GM12878 (cell line): ENCODE data around the gene STXBP2. TPM values are rescaled to one million over a fixed set of nuclear protein-coding genes. Genes with fewer than 3 reads are reported as not detected.

Experiments
- ATAC-seq: fragments of 200-7000 bp; cut with Tn5 transposase; 3 replicates; pipeline ENCODE4 v1.9.1; 2020; ENCODE audit warnings: mild to moderate bottlenecking, moderate library complexity
- BruUV-seq: library from RNA; stranded (reverse); fragments of 400-500 nt; replicated peaks from 2 replicates; lab custom pipeline; 2021; lab: Mats Ljungman, UMichigan
- CTCF ChIA-PET: fragments of 300-600 bp; sonication (Branson Sonifier 250); formaldehyde crosslinking; extraction: SDS; loops from one replicate; lab custom pipeline; 2021; ENCODE audit warnings: inconsistent platforms; lab: Yijun Ruan, JAX
- POLR2A ChIA-PET: fragments of 350-600 bp; formaldehyde crosslinking; extraction: SDS; loops from one replicate; lab custom pipeline; 2021; ENCODE audit warnings: inconsistent platforms; lab: Charles Lee
- RAD21 ChIA-PET: fragments of 300-600 bp; sonication (Branson Sonifier 250); formaldehyde crosslinking; loops from one replicate; lab custom pipeline; 2023; ENCODE audit warnings: antibody characterized with exemption; ENCODE audit not compliant: unreplicated experiment; lab: Charles Lee
- SMC1A ChIA-PET: fragments of 300-600 bp; sonication (Branson Sonifier 250); formaldehyde crosslinking; loops from one replicate; lab custom pipeline; 2023; ENCODE audit not compliant: unreplicated experiment, uncharacterized antibody; lab: Charles Lee
- DNase-seq: peaks from one replicate; pipeline ENCODE4 v3.0.0-alpha.2; 2011; ENCODE audit warnings: low read depth, low spot score
- FAIRE-seq: peaks from 3 replicates; lab custom pipeline; 2011; peaks lifted over from hg19 to GRCh38; lab: Jason Lieb, UNC
- H2AFZ ChIP-seq: 2 replicates; pipeline ENCODE4 v1.6.0; 2011; ENCODE audit warnings: low read depth, low read length, control low read depth; ENCODE audit not compliant: control insufficient read depth
- H3K27ac ChIP-seq: 2 replicates; pipeline ENCODE4 v1.5.1; 2011; ENCODE audit warnings: control low read depth; ENCODE audit not compliant: control insufficient read depth, insufficient read depth
- H3K27me3 ChIP-seq, 2 experiments: replicated peaks in 1 of 2; 2 replicates each; pipeline versions ENCODE4 v1.6.0 to v1.6.1; 2011; ENCODE audit warnings: low read length in 1 of 2; ENCODE audit not compliant: control insufficient read depth in 2 of 2, insufficient read depth in 2 of 2
- H3K36me3 ChIP-seq, 2 experiments: 2 replicates each; pipeline ENCODE4 v1.5.1; 2011; ENCODE audit warnings: low read length in 1 of 2; ENCODE audit not compliant: control insufficient read depth in 2 of 2, insufficient read depth in 2 of 2
- H3K4me1 ChIP-seq: 2 replicates; pipeline ENCODE4 v1.6.1; 2011; ENCODE audit warnings: mild to moderate bottlenecking, low read length, moderate library complexity, mixed read lengths; ENCODE audit not compliant: control insufficient read depth, insufficient read depth
- H3K4me2 ChIP-seq: 2 replicates; pipeline ENCODE4 v1.6.0; 2011; ENCODE audit warnings: control low read depth; ENCODE audit not compliant: control insufficient read depth, insufficient read depth
- H3K4me3 ChIP-seq: fragments of 200-600 bp; sonication (generic); 2 replicates; pipeline ENCODE4 v1.5.1; 2016
- H3K79me2 ChIP-seq: 2 replicates; pipeline ENCODE4 v1.6.0; 2011; ENCODE audit warnings: low read length; ENCODE audit not compliant: control insufficient read depth, insufficient read depth
- H3K9ac ChIP-seq: 2 replicates; pipeline ENCODE4 v1.8.0; 2011; ENCODE audit warnings: low read length, control low read depth, mixed read lengths; ENCODE audit not compliant: control insufficient read depth, insufficient read depth
- H3K9me3 ChIP-seq: replicated peaks from 3 replicates; pipeline ENCODE4 v1.5.1; 2011; ENCODE audit warnings: mild to moderate bottlenecking, low read length; ENCODE audit not compliant: control insufficient read depth, insufficient read depth
- H4K20me1 ChIP-seq: 2 replicates; pipeline ENCODE4 v1.6.0; 2011; ENCODE audit not compliant: control insufficient read depth, insufficient read depth
- BACH1 ChIP-seq: fragments of 450-650 bp; IDR thresholded peaks from 2 replicates; pipeline ENCODE4 v1.6.1; 2017; ENCODE audit warnings: mild to moderate bottlenecking, borderline replicate concordance
- BCLAF1 ChIP-seq: fragments of 450-650 bp; IDR thresholded peaks from 2 replicates; pipeline ENCODE4 v1.6.1; 2017; ENCODE audit warnings: antibody characterized with exemption, mild to moderate bottlenecking, moderate library complexity
- HDAC6 ChIP-seq: fragments of 200-600 bp; sonication (generic); IDR thresholded peaks from one replicate; pipeline ENCODE4 v1.8.0; 2017; ENCODE audit warnings: antibody characterized with exemption; ENCODE audit not compliant: unreplicated experiment
- KDM1A ChIP-seq: fragments of 200-600 bp; sonication (generic); IDR thresholded peaks from 2 replicates; pipeline ENCODE4 v1.6.1; 2016; ENCODE audit warnings: borderline replicate concordance
- MEF2B ChIP-seq: fragments of 450-650 bp; IDR thresholded peaks from 2 replicates; pipeline ENCODE4 v1.6.1; 2018; ENCODE audit warnings: mild to moderate bottlenecking, moderate library complexity; ENCODE audit not compliant: partially characterized antibody, poor library complexity, severe bottlenecking
- NFYB ChIP-seq: IDR thresholded peaks from 2 replicates; pipeline ENCODE4 v1.6.1; 2011; ENCODE audit warnings: low read depth, mild to moderate bottlenecking, low read length, improper control_type of control experiment, moderate library complexity; ENCODE audit not compliant: insufficient read depth
- PAX8 ChIP-seq: fragments of 450-650 bp; IDR thresholded peaks from 2 replicates; pipeline ENCODE4 v1.6.1; 2017; ENCODE audit warnings: mild to moderate bottlenecking, moderate library complexity
- PKNOX1 ChIP-seq: fragments of 450-650 bp; IDR thresholded peaks from 2 replicates; pipeline ENCODE4 v1.6.1; 2016; ENCODE audit warnings: mild to moderate bottlenecking
- POU2F2 ChIP-seq: IDR thresholded peaks from 3 replicates; pipeline ENCODE4 v1.6.1; 2011; ENCODE audit warnings: low read depth, mild to moderate bottlenecking, low read length, borderline replicate concordance
- RB1 ChIP-seq: fragments of 450-650 bp; formaldehyde crosslinking; IDR thresholded peaks from 2 replicates; pipeline ENCODE4 v1.6.1; 2017; ENCODE audit warnings: mild to moderate bottlenecking, borderline replicate concordance
- RBBP5 ChIP-seq: fragments of 200-600 bp; sonication (generic); conservative IDR thresholded peaks from 2 replicates; pipeline ENCODE4 v1.6.1; 2016
- RCOR1 ChIP-seq: conservative IDR thresholded peaks from 2 replicates; pipeline ENCODE4 v1.6.1; 2012; ENCODE audit warnings: low read depth, low read length, improper control_type of control experiment
- SMC3 ChIP-seq: IDR thresholded peaks from 2 replicates; pipeline ENCODE4 v1.6.1; 2011; ENCODE audit warnings: low read length, improper control_type of control experiment, borderline replicate concordance
- SRF ChIP-seq, 2 experiments: IDR thresholded peaks; 2 replicates each; pipeline ENCODE4 v1.6.1; 2011; ENCODE audit warnings: low read depth in 2 of 2, low read length in 2 of 2, mild to moderate bottlenecking in 1 of 2, moderate library complexity in 1 of 2
- TARDBP ChIP-seq: IDR thresholded peaks from 2 replicates; pipeline ENCODE4 v1.6.1; 2016; ENCODE audit warnings: borderline replicate concordance
- USF2 ChIP-seq: IDR thresholded peaks from 2 replicates; pipeline ENCODE4 v1.6.1; 2011; ENCODE audit warnings: low read depth, low read length, improper control_type of control experiment, borderline replicate concordance
- YY1 ChIP-seq: IDR thresholded peaks from 2 replicates; pipeline ENCODE4 v1.6.1; 2011; ENCODE audit warnings: low read depth, mild to moderate bottlenecking, low read length
- WGBS: methylation state at CpG from one replicate; pipeline ENCODE4 v1.1.6; 2016; ENCODE audit warnings: low lambda C conversion rate; ENCODE audit not compliant: insufficient replicate concordance, insufficient coverage; ENCODE audit errors: missing lambda C conversion rate; 5-methylcytosine and 5-hydroxymethylcytosine counted together
- in situ Hi-C: fragments of 300-500 bp; cut with MboI; formaldehyde crosslinking; loops from 9 replicates; pipeline ENCODE4 v1.14.3; 2018; ENCODE audit warnings: mixed read lengths
- intact Hi-C: fragments of 100-400 bp; cut with micrococcal nuclease; formaldehyde crosslinking; loops from one replicate; pipeline ENCODE4 v1.14.2; 2022; ENCODE audit not compliant: unreplicated experiment
- polyA plus RNA-seq, 11 experiments: library from polyadenylated mRNA; depleted of rRNA in 4 of 11; unstranded in 6 of 11; stranded (reverse) in 5 of 11; fragments of >200 nt; fragmentation: Nextera tagmentation in 4 of 11; fragmentation: Illumina TruSeq in 1 of 11; extraction: Ambion mirVana in 4 of 11; extraction: Trizol in 1 of 11; gene quantifications; 1 replicate in 1 of 11; 2 replicates in 10 of 11; pipeline versions ENCODE4 v1.2.1 to v1.2.3, GENCODE V29; 2011 to 2016; ENCODE audit warnings: inconsistent platforms in 2 of 11, missing spikeins in 2 of 11, low read depth in 1 of 11
- total RNA-seq, 4 experiments: library from RNA; depleted of rRNA in 3 of 4; stranded (reverse); fragments of >200 nt in 3 of 4; fragmentation: Illumina TruSeq in 1 of 4; extraction: Trizol in 1 of 4; gene quantifications; 2 replicates each; pipeline versions ENCODE4 v1.2.1 to v1.2.3, GENCODE V29; 2013 to 2021
- TF ChIP-seq, protein P1 (sequence below): fragments of 450-650 bp; conservative IDR thresholded peaks from 2 replicates; pipeline ENCODE4 v1.6.1; 2017; ENCODE audit warnings: mild to moderate bottlenecking, moderate library complexity
- TF ChIP-seq, protein P2 (sequence below): IDR thresholded peaks from 2 replicates; pipeline ENCODE4 v1.6.1; 2012; ENCODE audit warnings: low read depth, low read length, improper control_type of control experiment

STXBP2 gene
- total and polyA plus RNA-seq, 10 of the 15 experiments (the other 5 are each of a cell fraction or from before 2014, with no cell fraction given), result 2.6 to 111 (median 61.4) TPM

- WGBS, result 75% methylated on average over 17 of the region's 17 CpGs
- Histone ChIP-seq H3K27ac (no peak overlapping the region), H3K27me3 (no peaks in the 10 kb centered on the region), H3K36me3 (no peaks in the 10 kb centered on the region), H3K79me2 (no peaks in the 10 kb centered on the region), H3K4me1 (no peaks in the 10 kb centered on the region), H4K20me1 (no peaks in the 10 kb centered on the region), H2AFZ (no peak overlapping the region), H3K4me2 (no peak overlapping the region), H3K9ac (no peak overlapping the region), H3K9me3 (no peaks in the 10 kb centered on the region), H3K4me3 (no peak overlapping the region)
- in situ Hi-C loops (no loop called here), intact Hi-C loops (no loop called here)
- ATAC-seq (no peak), FAIRE-seq (no peak), DNase-seq (no peak)
- BruUV-seq, result no TSS peak
- ChIA-PET CTCF (interaction anchor here (1.1 kb wide), 1 partner anchor 14 kb away, joined by 4 read pairs; no protein-coding TSS in a partner anchor), SMC1A (no interaction called here), POLR2A (interaction anchor here (0.5 to 1.3 kb wide), 3 partner anchors 10 to 468 kb away, joined by 3 to 4 read pairs (median 3); no protein-coding TSS in a partner anchor), RAD21 (no interaction called here)
- TF ChIP-seq MEF2B (no peak), POU2F2 (no peak), YY1 (no peak), PKNOX1 (no peak), RBBP5 (no peak), BACH1 (no peak), USF2 (no peak), HDAC6 (no peak), TARDBP (no peak), NFYB (no peak), RB1 (no peak), PAX8 (no peak), SRF (IDR thresholded peaks at IDR 0.05; ENCODE audit: low read depth in 2 of 2, low read length in 2 of 2) (no peak), BCLAF1 (no peak), RCOR1 (no peak), KDM1A (no peak), SMC3 (no peak)
- TF ChIP-seq, protein P1, sequence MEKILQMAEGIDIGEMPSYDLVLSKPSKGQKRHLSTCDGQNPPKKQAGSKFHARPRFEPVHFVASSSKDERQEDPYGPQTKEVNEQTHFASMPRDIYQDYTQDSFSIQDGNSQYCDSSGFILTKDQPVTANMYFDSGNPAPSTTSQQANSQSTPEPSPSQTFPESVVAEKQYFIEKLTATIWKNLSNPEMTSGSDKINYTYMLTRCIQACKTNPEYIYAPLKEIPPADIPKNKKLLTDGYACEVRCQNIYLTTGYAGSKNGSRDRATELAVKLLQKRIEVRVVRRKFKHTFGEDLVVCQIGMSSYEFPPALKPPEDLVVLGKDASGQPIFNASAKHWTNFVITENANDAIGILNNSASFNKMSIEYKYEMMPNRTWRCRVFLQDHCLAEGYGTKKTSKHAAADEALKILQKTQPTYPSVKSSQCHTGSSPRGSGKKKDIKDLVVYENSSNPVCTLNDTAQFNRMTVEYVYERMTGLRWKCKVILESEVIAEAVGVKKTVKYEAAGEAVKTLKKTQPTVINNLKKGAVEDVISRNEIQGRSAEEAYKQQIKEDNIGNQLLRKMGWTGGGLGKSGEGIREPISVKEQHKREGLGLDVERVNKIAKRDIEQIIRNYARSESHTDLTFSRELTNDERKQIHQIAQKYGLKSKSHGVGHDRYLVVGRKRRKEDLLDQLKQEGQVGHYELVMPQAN, result no peak
- TF ChIP-seq, protein P2, sequence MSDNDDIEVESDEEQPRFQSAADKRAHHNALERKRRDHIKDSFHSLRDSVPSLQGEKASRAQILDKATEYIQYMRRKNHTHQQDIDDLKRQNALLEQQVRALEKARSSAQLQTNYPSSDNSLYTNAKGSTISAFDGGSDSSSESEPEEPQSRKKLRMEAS, result no peak
Observed at GRCh38 chr19:7606289-7606688, 30.6 kb upstream of the STXBP2 start.
